Measurements from ENCODE around the gene C6orf47. TPM values are rescaled to one million over a fixed set of nuclear protein-coding genes. Genes with fewer than 3 reads are reported as not detected.

C6orf47 gene
- total RNA-seq, 1 donor from 2014 or later: 20.8 TPM

DNA sequence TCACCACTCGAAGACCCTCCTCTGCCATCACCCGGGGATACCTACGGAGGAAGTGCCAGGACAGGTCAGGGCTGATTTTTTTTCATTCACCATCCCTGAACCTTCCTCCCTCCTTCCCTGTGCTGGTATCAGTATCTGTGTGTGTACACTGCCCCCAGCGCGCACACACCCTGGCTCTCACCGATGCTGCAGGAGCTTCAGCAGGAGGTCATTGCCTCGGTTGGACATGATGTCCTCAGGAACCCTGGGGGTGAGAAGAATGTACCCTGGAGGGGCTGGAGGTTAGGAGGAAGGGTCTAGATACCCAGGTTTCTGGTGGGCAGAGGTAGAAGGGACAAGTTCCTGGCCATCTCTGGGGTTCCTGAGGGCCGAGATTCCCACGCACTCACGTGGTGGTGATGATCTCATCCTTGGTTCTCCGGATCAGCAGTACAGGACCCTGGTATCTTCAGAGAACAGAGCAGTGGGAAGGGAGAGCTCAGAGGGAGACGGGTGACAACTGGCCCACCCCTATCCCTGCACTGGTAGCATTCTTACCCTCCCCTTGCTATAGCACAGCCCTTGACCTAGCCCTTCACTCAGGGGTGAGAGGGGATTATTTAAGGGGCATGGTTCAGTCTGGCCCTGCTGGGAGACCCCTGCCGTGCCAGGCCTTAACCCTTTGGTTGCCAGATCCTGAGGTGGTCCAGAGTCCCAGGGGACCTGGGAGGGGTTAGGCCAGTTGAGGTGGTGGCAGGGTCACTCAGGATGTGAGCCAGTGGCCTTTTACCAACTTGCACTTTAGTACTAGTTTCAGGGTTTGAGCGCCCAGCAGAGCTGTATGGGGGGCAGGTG lies 27.5 kb upstream of the C6orf47 start:
- DNase-seq: no peak

- peak; percentile 32 for DNase-seq
These were observed 26.7 kb upstream of the C6orf47 start for GRCh38 chr6:31687321-31687720.

DNA sequence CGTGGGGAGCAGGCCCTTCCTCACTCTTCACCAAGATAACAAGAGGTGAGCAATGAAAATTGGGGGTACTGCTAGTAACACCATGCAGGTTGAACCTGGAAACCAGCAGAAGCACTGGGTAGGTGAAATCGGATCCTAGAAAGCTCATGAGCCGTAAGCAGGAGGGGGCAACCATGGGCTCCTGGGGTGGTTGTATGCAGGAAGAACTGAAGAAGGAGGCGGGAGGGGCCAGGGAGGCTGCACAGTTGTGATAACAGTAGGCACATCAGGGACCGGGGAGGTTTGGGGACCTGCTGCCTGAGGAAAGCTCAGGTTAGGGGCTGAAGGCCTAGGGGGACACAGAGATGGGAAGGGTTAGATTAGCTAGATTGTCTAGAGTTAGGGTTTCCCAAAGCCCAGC lies 25.9 kb upstream of the C6orf47 start:
- DNase-seq: no peak

DNA sequence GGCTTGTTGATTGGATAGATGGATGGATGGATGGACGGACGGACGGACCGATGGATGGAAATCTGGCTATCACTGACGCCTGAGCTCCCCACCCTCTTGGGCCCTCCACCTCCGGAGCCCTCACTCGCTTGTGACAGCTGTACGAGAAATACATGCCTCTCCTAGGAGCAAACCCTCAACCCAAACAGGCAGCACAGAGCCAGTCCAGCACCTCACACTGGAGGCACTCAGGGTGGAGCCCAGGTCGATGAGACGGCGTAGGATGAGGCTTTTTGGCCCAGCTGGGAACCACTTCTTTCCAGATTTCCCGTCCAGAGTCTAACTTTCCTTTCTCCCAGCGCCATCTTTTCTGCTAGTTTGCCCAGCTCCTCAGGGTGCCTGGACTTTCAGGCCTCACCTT lies 23.0 kb upstream of the C6orf47 start:
- DNase-seq: peak; percentile 14

DNA sequence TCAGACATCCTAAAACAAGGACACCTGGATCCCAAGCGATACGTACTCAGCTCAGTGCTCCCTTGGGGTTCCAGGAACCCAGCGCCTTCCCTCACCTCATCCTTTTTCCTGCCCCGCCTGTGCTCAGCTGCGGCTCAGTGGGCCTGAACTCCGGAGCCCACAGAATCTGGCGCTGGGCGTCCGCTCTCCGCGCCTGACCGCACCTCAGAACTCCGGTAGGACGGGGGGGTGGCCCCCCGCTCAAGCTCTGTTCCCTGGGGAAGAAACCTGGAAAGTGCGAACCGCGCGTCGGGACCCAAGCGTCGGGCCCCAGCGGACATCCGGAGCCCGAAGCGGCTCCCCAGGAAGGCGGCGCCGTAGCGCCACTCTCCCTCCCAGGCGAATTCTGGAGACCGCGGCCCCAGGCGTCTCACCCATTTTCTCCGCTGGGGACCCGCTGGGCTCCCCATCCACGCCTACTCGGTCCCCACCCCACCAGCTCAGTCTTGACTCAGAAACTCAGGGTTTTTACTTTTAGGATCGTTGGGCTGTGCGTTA lies 20.6 kb upstream of the C6orf47 start:
- DNase-seq: peak; percentile 34

- DNase-seq: peak; percentile 91
These were observed 19.9 kb upstream of the C6orf47 start, which contains the start of gene LY6G5C for GRCh38 chr6:31680226-31681134. Gene LY6G5C (minus strand): TSS chr6:31681067. CDS start chr6:31680373, 694 bp downstream.

DNA sequence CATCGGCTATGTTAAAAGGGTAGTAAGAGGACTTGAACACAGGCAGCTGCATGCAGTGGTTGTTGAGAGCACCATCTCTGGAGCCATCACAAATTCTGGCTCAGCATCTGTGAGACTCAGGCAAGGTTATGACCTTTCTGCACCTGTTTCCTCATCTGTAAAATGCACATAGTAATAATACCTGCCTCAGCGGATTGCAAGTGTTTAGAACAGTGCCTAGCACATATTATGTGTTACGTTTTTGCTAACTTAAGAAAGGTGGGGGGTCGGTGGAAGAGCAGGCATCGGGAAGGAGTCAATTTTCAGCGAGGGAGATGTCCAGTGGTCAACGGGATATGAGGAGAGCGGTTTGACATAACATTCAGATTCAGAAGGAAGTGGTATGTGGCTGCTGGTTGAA lies 17.4 kb upstream of the C6orf47 start:
- no peak for DNase-seq

DNA sequence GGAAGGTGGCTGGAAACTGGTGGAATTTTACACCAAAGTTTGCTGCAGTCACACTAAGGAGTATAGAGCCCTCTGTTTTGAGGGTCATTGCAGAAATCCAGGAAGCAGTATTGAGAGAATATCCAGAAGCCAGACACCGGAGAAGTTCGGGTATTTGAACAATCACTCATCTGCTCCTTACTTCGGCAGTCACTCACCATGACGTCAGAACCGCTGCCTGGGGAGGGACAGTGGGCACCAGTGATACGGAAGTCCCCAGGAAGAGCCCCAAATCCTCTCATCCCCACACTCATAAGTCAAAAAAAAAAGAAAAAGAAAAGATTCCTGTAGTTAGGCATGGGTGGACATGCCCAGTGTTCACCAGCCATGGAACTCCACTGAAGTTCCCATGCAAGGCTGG lies 16.3 kb upstream of the C6orf47 start:
- DNase-seq: no peak

- DNase-seq: no peak
These were observed 15.8 kb upstream of the C6orf47 start for GRCh38 chr6:31676322-31676903.

GRCh38 chr6:31669676-31670075 lies 9.1 kb upstream of the C6orf47 start, which contains the start of gene LY6G5B:
Gene LY6G5B (plus strand): TSS chr6:31669976. CDS start chr6:31670951, 975 bp downstream.
- DNase-seq: no peak

- no peak for DNase-seq
These were observed 5.9 kb upstream of the C6orf47 start for GRCh38 chr6:31666337-31666965.

DNA sequence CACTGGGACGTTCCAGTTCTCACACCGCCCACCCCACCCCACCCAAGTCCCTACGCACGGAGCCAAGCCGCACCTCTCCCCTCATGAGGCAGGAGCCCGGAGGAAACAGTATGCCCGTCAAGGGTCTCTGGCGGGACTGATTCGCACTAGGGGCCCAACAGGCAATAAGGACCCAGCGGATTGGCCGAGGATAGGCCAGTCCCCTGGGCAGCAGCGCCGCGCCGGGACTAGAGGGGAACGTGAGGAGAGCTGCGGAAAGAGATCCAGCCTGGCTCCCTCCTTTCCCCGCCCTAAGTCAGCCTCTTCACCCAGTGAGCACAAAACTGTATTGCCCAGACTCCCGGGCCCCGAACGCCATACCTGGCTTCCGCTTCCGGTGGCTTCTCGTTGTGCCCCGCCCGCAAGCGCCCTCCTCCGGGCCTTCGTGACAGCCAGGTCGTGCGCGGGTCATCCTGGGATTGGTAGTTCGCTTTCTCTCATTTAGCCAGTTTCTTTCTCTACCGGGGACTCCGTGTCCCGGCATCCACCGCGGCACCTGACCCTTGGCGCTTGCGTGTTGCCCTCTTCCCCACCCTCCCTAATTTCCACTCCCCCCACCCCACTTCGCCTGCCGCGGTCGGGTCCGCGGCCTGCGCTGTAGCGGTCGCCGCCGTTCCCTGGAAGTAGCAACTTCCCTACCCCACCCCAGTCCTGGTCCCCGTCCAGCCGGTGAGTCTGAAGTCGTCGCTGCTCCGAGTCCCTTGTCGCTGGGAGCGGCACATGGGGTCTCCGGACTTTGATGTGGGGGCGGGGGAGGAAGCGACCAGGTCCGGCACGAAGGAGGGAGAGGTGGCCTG lies 5.1 kb upstream of the C6orf47 start, which contains the start of gene CSNK2B:
TSS of gene CSNK2B (plus strand) at position 580 of the 836 bp plus-strand sequence. CDS start 752 bp downstream, outside the sequence.
- DNase-seq: peak; percentile 99

- peak; percentile 98 for DNase-seq
These were observed 4.4 kb upstream of the C6orf47 start, which contains the start of gene GPANK1 for GRCh38 chr6:31664790-31665500. Gene GPANK1 (minus strand): TSS chr6:31664997. CDS start chr6:31664478, 519 bp downstream.

GRCh38 chr6:31663961-31664789 lies 3.6 kb upstream of the C6orf47 start:
- no peak for DNase-seq

GRCh38 chr6:31663126-31663960 lies 2.8 kb upstream of the C6orf47 start:
- DNase-seq: no peak

DNA sequence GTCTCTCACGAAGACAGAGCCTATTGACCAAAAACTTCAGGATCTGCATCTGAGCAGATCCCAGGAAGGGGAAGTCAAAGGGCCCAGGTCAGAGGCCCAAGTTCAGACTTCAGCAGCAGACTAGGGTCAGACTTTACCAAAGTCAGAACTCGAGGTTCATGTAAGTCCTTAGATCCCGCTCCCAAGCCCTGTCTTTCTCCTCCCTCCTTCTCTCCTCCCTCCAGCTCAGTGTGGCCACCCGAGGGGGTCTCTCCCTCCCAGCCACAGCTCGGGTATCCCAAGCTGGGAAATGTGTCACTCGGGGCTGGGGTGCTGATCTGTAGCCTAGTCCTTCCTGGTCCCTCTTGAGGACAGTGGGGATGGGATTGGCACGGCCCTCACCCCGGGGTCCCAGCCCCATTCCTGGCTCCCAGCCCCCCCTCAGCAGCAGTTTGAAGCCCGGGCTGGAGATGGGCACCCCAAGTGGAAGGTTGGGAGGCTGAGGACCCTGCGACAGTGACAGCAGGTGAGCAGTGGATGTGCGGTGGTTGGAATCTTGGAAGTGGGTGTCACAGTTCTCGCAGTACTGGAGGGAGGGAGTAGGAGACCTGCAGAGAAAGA lies 1.6 kb upstream of the C6orf47 start:
- no peak for DNase-seq
